Astrocyte (in vitro differentiated cells and primary cell): ENCODE measurements around the gene TOP1. TPM values are rescaled to one million over a fixed set of nuclear protein-coding genes. Genes with fewer than 3 reads are reported as not detected.

Experiments used
- DNase-seq: peaks from one replicate; pipeline ENCODE4 v3.0.0-alpha.2; 2010; ENCODE audit warnings: low read depth
- FAIRE-seq: peaks from 2 replicates; lab custom pipeline; 2011; peaks lifted over from hg19 to GRCh38; lab: Jason Lieb, UNC
- H2AFZ ChIP-seq: 2 replicates; pipeline ENCODE4 v1.6.0; 2012; ENCODE audit warnings: low read depth, low read length, inconsistent platforms
- H3K27ac ChIP-seq: 2 replicates; pipeline ENCODE4 v1.5.1; 2011; ENCODE audit warnings: low read depth, low read length, inconsistent platforms
- H3K27me3 ChIP-seq: 2 replicates; pipeline ENCODE4 v1.6.0; 2011; ENCODE audit warnings: low read length, inconsistent platforms; ENCODE audit not compliant: insufficient read depth
- H3K36me3 ChIP-seq: 2 replicates; pipeline ENCODE4 v1.5.1; 2011; ENCODE audit warnings: low read length, inconsistent platforms; ENCODE audit not compliant: insufficient read depth
- H3K4me1 ChIP-seq: 2 replicates; pipeline ENCODE4 v1.5.1; 2011; ENCODE audit warnings: low read length, inconsistent platforms; ENCODE audit not compliant: insufficient read depth
- H3K4me2 ChIP-seq: 2 replicates; pipeline ENCODE4 v1.6.0; 2012; ENCODE audit warnings: low read length, inconsistent platforms
- H3K4me3 ChIP-seq: 2 replicates; pipeline ENCODE4 v1.5.1; 2011; ENCODE audit warnings: low read depth, mild to moderate bottlenecking, low read length, inconsistent platforms; ENCODE audit not compliant: insufficient read depth
- H3K79me2 ChIP-seq: 2 replicates; pipeline ENCODE4 v1.6.0; 2012; ENCODE audit warnings: mild to moderate bottlenecking, low read length, inconsistent platforms; ENCODE audit not compliant: insufficient read depth
- H3K9ac ChIP-seq: 2 replicates; pipeline ENCODE4 v1.6.0; 2012; ENCODE audit warnings: mild to moderate bottlenecking, low read length, inconsistent platforms
- H3K9me3 ChIP-seq: 2 replicates; pipeline ENCODE4 v1.5.1; 2012; ENCODE audit warnings: low read depth, mild to moderate bottlenecking, low read length, inconsistent platforms; ENCODE audit not compliant: insufficient read depth
- H4K20me1 ChIP-seq: 2 replicates; pipeline ENCODE4 v1.6.0; 2012; ENCODE audit warnings: low read length, inconsistent platforms; ENCODE audit not compliant: insufficient read depth
- H3K27ac Mint-ChIP-seq: one replicate; pipeline ENCODE4 v1.8.0; 2021; ENCODE audit warnings: mild to moderate bottlenecking, mixed read lengths; ENCODE audit not compliant: unreplicated experiment
- H3K27me3 Mint-ChIP-seq: one replicate; pipeline ENCODE4 v1.8.0; 2021; ENCODE audit warnings: low read depth, mixed read lengths; ENCODE audit not compliant: unreplicated experiment
- H3K36me3 Mint-ChIP-seq: one replicate; pipeline ENCODE4 v1.8.0; 2021; ENCODE audit warnings: low read depth, mixed read lengths; ENCODE audit not compliant: unreplicated experiment
- H3K4me1 Mint-ChIP-seq: one replicate; pipeline ENCODE4 v1.8.0; 2021; ENCODE audit warnings: low read depth, mixed read lengths; ENCODE audit not compliant: unreplicated experiment
- H3K4me3 Mint-ChIP-seq: one replicate; pipeline ENCODE4 v1.8.0; 2021; ENCODE audit warnings: mild to moderate bottlenecking, moderate library complexity, mixed read lengths; ENCODE audit not compliant: unreplicated experiment
- H3K9me3 Mint-ChIP-seq: one replicate; pipeline ENCODE4 v1.8.0; 2021; ENCODE audit warnings: mild to moderate bottlenecking, mixed read lengths; ENCODE audit not compliant: unreplicated experiment
- CTCF ChIP-seq: IDR thresholded peaks from 2 replicates; pipeline ENCODE4 v1.5.1; 2011; ENCODE audit warnings: low read depth, mild to moderate bottlenecking, inconsistent platforms, low read length, moderate library complexity; ENCODE audit not compliant: insufficient read depth
- EZH2 ChIP-seq: IDR thresholded peaks from 2 replicates; pipeline ENCODE4 v1.6.1; 2012; ENCODE audit warnings: mild to moderate bottlenecking, low read length, inconsistent platforms; ENCODE audit not compliant: insufficient read depth
- total RNA-seq: library from RNA; stranded (reverse); gene quantifications from 2 replicates; pipeline ENCODE4 v1.2.1, GENCODE V29; 2021

The TOP1 gene
- total RNA-seq, 1 donor from 2014 or later, result 63.5 TPM

- no peak for FAIRE-seq
- Histone ChIP-seq H3K4me1 (peaks cover 28% of the 10 kb centered on the region), H4K20me1 (peaks cover 99% of the 10 kb centered on the region), H3K9ac (no peak overlapping the region), H3K9me3 (no peaks in the 10 kb centered on the region), H3K27me3 (no peaks in the 10 kb centered on the region), H3K27ac (no peak overlapping the region), H3K4me3 (no peak overlapping the region), H2AFZ (no peak overlapping the region), H3K4me2 (peak overlapping the region; percentile 75), H3K79me2 (peaks cover 99% of the 10 kb centered on the region), H3K36me3 (no peaks in the 10 kb centered on the region)
- Mint-ChIP-seq H3K4me3 (peak overlapping the region; percentile 51), H3K4me1 (peaks cover 67% of the 10 kb centered on the region), H3K9me3 (no peaks in the 10 kb centered on the region), H3K27me3 (no peaks in the 10 kb centered on the region), H3K36me3 (peaks cover 3% of the 10 kb centered on the region), H3K27ac (peak overlapping the region; percentile 44)
- DNase-seq, result no peak
- no peak for TF ChIP-seq CTCF
- no peak for TF ChIP-seq EZH2
Measured at GRCh38 chr20:41047975-41048305, 19.3 kb downstream of the TOP1 start.

DNA sequence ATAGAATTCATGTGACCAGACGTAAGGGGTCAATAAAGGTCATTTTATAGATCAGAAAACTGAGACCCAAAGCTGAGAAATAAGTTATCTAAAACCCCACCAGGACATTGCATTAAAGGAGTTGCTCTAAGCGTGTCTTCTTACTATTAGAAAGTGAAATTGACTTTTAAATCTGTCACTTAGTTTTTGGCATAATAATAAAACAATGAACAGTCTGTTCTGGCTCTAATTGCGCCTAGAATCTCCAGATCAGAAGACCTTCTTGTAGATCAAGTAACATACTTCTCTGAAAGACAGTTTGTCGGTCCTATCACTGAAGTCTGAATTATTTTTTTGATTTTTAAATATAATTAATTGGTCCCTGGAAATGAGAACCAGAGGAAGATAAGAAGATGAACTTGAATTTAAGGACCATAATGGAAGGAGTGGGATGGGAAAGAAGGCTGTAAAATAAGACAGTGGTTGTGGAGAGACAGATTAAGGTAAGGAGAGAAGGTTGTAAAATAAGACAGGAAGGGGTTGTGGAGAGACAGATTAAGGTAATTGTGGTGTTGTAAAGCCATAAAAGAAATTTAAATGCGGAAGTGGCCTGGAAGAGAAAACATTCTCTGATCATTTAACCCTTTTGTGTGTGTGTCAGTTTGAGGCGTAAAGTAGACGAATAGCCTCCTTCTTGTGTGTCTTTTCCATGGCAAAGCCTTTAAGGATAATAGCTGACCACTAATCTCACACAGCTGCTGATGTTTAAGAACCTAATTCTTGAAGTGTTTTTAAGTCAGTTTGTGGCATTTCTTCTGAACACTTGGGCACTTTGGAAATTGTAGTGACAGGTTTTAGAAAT is 20.1 kb downstream of the TOP1 start:
- H3K4me1 ChIP-seq, result peaks cover 31% of the 10 kb centered on the region
- no peak for FAIRE-seq
- H2AFZ ChIP-seq, result no peak overlapping the region
- H3K27me3 ChIP-seq, result no peaks in the 10 kb centered on the region
- Mint-ChIP-seq H3K4me3 (peak overlapping the region; percentile 51), H3K4me1 (peaks cover 63% of the 10 kb centered on the region), H3K9me3 (no peaks in the 10 kb centered on the region), H3K36me3 (peaks cover under 1% of the 10 kb centered on the region), H3K27ac (peak overlapping the region; percentile 28), H3K27me3 (no peaks in the 10 kb centered on the region)
- H3K4me2 ChIP-seq, result peak overlapping the region; percentile 75
- peaks cover 99% of the 10 kb centered on the region for H3K79me2 ChIP-seq
- H3K9ac ChIP-seq, result no peak overlapping the region
- H3K9me3 ChIP-seq, result no peaks in the 10 kb centered on the region
- no peak for DNase-seq
- no peak overlapping the region for H3K4me3 ChIP-seq
- H3K27ac ChIP-seq, result no peak overlapping the region
- TF ChIP-seq EZH2 (no peak), CTCF (no peak)
- H4K20me1 ChIP-seq, result peaks cover 99% of the 10 kb centered on the region
- no peaks in the 10 kb centered on the region for H3K36me3 ChIP-seq

GRCh38 chr20:41049451-41049850 is 20.8 kb downstream of the TOP1 start:
- no peak overlapping the region for H3K4me2 ChIP-seq
- peaks cover 99% of the 10 kb centered on the region for H3K79me2 ChIP-seq
- no peaks in the 10 kb centered on the region for H3K36me3 ChIP-seq
- H3K9ac ChIP-seq, result no peak overlapping the region
- no peak overlapping the region for H2AFZ ChIP-seq
- H3K27ac Mint-ChIP-seq, result no peak overlapping the region
- H3K9me3 Mint-ChIP-seq, result no peaks in the 10 kb centered on the region
- H4K20me1 ChIP-seq, result peaks cover 98% of the 10 kb centered on the region
- no peaks in the 10 kb centered on the region for H3K27me3 Mint-ChIP-seq
- peaks cover 63% of the 10 kb centered on the region for H3K4me1 Mint-ChIP-seq
- FAIRE-seq (no peak), DNase-seq (no peak)
- H3K27ac ChIP-seq, result no peak overlapping the region
- no peak overlapping the region for H3K4me3 ChIP-seq
- TF ChIP-seq CTCF, result no peak
- TF ChIP-seq EZH2, result no peak
- H3K36me3 Mint-ChIP-seq, result no peaks in the 10 kb centered on the region
- H3K4me1 ChIP-seq, result peaks cover 31% of the 10 kb centered on the region
- H3K9me3 ChIP-seq, result no peaks in the 10 kb centered on the region
- peak overlapping the region; percentile 58 for H3K4me3 Mint-ChIP-seq
- H3K27me3 ChIP-seq, result no peaks in the 10 kb centered on the region
